ENCODE results near the gene TEX264.

DNA sequence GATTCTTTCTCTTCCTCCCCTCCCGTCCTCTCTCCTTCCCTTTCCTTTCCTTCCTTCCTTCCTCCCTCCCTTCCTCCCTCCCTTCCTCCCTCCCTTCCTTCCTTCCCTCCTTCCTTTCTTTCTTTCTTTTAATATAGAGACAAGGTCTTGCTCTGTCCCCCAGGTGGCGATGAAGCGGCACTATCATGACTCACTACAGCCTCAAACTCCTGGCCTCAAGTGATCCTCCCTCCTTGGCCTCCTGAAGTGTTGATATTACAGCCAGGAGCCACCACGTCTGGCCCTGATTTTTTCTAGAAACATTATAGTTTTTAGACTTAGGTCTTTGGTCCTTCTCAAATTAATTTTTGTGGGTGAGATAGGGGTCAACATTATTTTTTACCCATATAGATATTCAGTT lies 51.3 kb downstream of the TEX264 start:
- TF ChIP-seq, protein P1, sequence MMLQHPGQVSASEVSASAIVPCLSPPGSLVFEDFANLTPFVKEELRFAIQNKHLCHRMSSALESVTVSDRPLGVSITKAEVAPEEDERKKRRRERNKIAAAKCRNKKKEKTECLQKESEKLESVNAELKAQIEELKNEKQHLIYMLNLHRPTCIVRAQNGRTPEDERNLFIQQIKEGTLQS (CRISPR knock-in tag; conservative IDR thresholded peaks at IDR 0.05): no peak
- TF ChIP-seq, protein P2, sequence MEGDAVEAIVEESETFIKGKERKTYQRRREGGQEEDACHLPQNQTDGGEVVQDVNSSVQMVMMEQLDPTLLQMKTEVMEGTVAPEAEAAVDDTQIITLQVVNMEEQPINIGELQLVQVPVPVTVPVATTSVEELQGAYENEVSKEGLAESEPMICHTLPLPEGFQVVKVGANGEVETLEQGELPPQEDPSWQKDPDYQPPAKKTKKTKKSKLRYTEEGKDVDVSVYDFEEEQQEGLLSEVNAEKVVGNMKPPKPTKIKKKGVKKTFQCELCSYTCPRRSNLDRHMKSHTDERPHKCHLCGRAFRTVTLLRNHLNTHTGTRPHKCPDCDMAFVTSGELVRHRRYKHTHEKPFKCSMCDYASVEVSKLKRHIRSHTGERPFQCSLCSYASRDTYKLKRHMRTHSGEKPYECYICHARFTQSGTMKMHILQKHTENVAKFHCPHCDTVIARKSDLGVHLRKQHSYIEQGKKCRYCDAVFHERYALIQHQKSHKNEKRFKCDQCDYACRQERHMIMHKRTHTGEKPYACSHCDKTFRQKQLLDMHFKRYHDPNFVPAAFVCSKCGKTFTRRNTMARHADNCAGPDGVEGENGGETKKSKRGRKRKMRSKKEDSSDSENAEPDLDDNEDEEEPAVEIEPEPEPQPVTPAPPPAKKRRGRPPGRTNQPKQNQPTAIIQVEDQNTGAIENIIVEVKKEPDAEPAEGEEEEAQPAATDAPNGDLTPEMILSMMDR (IDR thresholded peaks at IDR 0.05): peak; percentile 14; the same call in 1 of the 2 replicates
- TF ChIP-seq, protein P3, sequence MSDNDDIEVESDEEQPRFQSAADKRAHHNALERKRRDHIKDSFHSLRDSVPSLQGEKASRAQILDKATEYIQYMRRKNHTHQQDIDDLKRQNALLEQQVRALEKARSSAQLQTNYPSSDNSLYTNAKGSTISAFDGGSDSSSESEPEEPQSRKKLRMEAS (CRISPR knock-in tag; IDR thresholded peaks at IDR 0.05): no peak
- TF ChIP-seq, protein P4, sequence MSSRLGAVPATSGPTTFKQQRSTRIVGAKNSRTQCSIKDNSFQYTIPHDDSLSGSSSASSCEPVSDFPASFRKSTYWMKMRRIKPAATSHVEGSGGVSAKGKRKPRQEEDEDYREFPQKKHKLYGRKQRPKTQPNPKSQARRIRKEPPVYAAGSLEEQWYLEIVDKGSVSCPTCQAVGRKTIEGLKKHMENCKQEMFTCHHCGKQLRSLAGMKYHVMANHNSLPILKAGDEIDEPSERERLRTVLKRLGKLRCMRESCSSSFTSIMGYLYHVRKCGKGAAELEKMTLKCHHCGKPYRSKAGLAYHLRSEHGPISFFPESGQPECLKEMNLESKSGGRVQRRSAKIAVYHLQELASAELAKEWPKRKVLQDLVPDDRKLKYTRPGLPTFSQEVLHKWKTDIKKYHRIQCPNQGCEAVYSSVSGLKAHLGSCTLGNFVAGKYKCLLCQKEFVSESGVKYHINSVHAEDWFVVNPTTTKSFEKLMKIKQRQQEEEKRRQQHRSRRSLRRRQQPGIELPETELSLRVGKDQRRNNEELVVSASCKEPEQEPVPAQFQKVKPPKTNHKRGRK (CRISPR knock-in tag; IDR thresholded peaks at IDR 0.05; ENCODE audit: borderline replicate concordance): no peak
- no peak for TF ChIP-seq GRHL2 (CRISPR knock-in tag; IDR thresholded peaks at IDR 0.05; ENCODE audit: insufficient replicate concordance, severe bottlenecking)
- TF ChIP-seq PRRX2 (CRISPR knock-in tag; IDR thresholded peaks at IDR 0.05): no peak
- TF ChIP-seq, protein P5, sequence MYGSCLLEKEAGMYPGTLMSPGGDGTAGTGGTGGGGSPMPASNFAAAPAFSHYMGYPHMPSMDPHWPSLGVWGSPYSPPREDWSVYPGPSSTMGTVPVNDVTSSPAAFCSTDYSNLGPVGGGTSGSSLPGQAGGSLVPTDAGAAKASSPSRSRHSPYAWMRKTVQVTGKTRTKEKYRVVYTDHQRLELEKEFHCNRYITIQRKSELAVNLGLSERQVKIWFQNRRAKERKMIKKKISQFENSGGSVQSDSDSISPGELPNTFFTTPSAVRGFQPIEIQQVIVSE (CRISPR knock-in tag; IDR thresholded peaks at IDR 0.05; ENCODE audit: borderline replicate concordance): no peak
- no peak for TF ChIP-seq IRF2 (CRISPR knock-in tag; IDR thresholded peaks at IDR 0.05; ENCODE audit: borderline replicate concordance, low read depth)
- TF ChIP-seq NR3C1 (CRISPR knock-in tag; conservative IDR thresholded peaks at IDR 0.05; ENCODE audit: low read depth): no peak
- no peak for TF ChIP-seq RELA (CRISPR knock-in tag; IDR thresholded peaks at IDR 0.05; ENCODE audit: borderline replicate concordance)
- no peak for TF ChIP-seq ESRRA (CRISPR knock-in tag; IDR thresholded peaks at IDR 0.05; ENCODE audit: borderline replicate concordance)
- no peak for TF ChIP-seq FOXJ3 (CRISPR knock-in tag; IDR thresholded peaks at IDR 0.05; ENCODE audit: borderline replicate concordance)
- no peak for TF ChIP-seq OVOL2 (CRISPR knock-in tag; IDR thresholded peaks at IDR 0.05; ENCODE audit: borderline replicate concordance)
- TF ChIP-seq TP53 (CRISPR knock-in tag; IDR thresholded peaks at IDR 0.05): no peak

Measured in WTC11 (cell line).